CD4-positive, alpha-beta T cell treated with Interferon alpha-2 for 1 hour (primary cell): Measurements from ENCODE around the gene CYBB.
A peak's percentile ranks its signal among the peaks of the same experiment; 100 is the strongest.

Experiments used
- DNase-seq, 2 donors: peaks; one replicate each; pipeline ENCODE4 v3.0.0-alpha.2; 2020 to 2022

Gene CYBB

GRCh38 chrX:37786624-37787422, 7.0 kb downstream of the CYBB start:
- peak in 1 of 2 donors; percentile 29 for DNase-seq

- peak in 1 of 2 donors; percentile 19 for DNase-seq
Observed at GRCh38 chrX:37787423-37787869, 7.6 kb downstream of the CYBB start.

- DNase-seq, result no peak
Observed at GRCh38 chrX:37796310-37796709, 16.5 kb downstream of the CYBB start.

- peak in 1 of 2 donors; percentile 57 for DNase-seq
Observed at GRCh38 chrX:37796805-37797204, 16.9 kb downstream of the CYBB start.

- no peak for DNase-seq
Observed at GRCh38 chrX:37799936-37800335, 20.1 kb downstream of the CYBB start.

GRCh38 chrX:37800717-37801116, 20.9 kb downstream of the CYBB start:
- DNase-seq, result no peak

GRCh38 chrX:37802028-37802427, 22.2 kb downstream of the CYBB start:
- DNase-seq, result no peak

GRCh38 chrX:37803057-37803456, 23.2 kb downstream of the CYBB start:
- DNase-seq, result no peak

- DNase-seq, result no peak
Observed at GRCh38 chrX:37809970-37810369, 30.1 kb downstream of the CYBB start.

GRCh38 chrX:37812110-37812509, 32.3 kb downstream of the CYBB start:
- DNase-seq, result no peak

- no peak for DNase-seq
Observed at GRCh38 chrX:37813570-37813969, 33.7 kb downstream of the CYBB start.

GRCh38 chrX:37815366-37815765, 35.5 kb downstream of the CYBB start:
- no peak for DNase-seq

GRCh38 chrX:37816766-37817165, 36.9 kb downstream of the CYBB start:
- DNase-seq, result no peak

GRCh38 chrX:37817176-37817575, 37.3 kb downstream of the CYBB start:
- DNase-seq, result no peak

- DNase-seq, result no peak
Observed at GRCh38 chrX:37817579-37817978, 37.7 kb downstream of the CYBB start.

- peak in 1 of 2 donors; percentile 7 for DNase-seq
Observed at GRCh38 chrX:37818031-37818430, 38.2 kb downstream of the CYBB start.

GRCh38 chrX:37820646-37821045, 40.8 kb downstream of the CYBB start:
- no peak for DNase-seq

- no peak for DNase-seq
Observed at GRCh38 chrX:37824491-37825214, 44.8 kb downstream of the CYBB start.

GRCh38 chrX:37825215-37825842, 45.5 kb downstream of the CYBB start:
- peak; percentile 59 to 72 for DNase-seq

- no peak for DNase-seq
Observed at GRCh38 chrX:37829721-37830120, 49.9 kb downstream of the CYBB start.

- DNase-seq, result no peak
Observed at GRCh38 chrX:37830371-37830770, 50.5 kb downstream of the CYBB start.

GRCh38 chrX:37834937-37835336, 55.1 kb downstream of the CYBB start:
- DNase-seq, result no peak

- no peak for DNase-seq
Observed at GRCh38 chrX:37840931-37841330, 61.1 kb downstream of the CYBB start.

- no peak for DNase-seq
Observed at GRCh38 chrX:37844622-37845021, 64.8 kb downstream of the CYBB start.
